Ascending aorta (tissue), 2 donors: Measurements from ENCODE around the gene FAM168A. TPM values are rescaled to one million over a fixed set of nuclear protein-coding genes. Genes with fewer than 3 reads are reported as not detected.
"Not testable (repeated sequence)": the region's sequence is repeated elsewhere in the genome, so short reads cannot be mapped to it uniquely, and the experiment has no call there.

Experiments used
- DNase-seq, 2 donors: peaks; one replicate each; pipeline ENCODE4 v3.0.0-alpha.2; 2019; ENCODE audit warnings: low spot score in 2 of 2
- H3K27ac ChIP-seq, 2 donors: fragments of 200-600 bp; sonication (generic); one replicate each; pipeline ENCODE4 v1.5.1; 2016 to 2017; ENCODE audit warnings: mild to moderate bottlenecking in 1 of 2
- H3K27me3 ChIP-seq: fragments of 200-600 bp; sonication (generic); one replicate; pipeline ENCODE4 v1.5.1; 2017
- H3K36me3 ChIP-seq, 2 donors: fragments of 200-600 bp; sonication (generic); one replicate each; pipeline ENCODE4 v1.5.1; 2016
- H3K4me1 ChIP-seq, 2 donors: fragments of 200-600 bp; sonication (generic); one replicate each; pipeline ENCODE4 v1.5.1; 2016 to 2017; ENCODE audit warnings: mild to moderate bottlenecking in 1 of 2
- H3K4me3 ChIP-seq, 2 donors: fragments of 200-600 bp; sonication (generic); one replicate each; pipeline ENCODE4 v1.5.1; 2016 to 2017; ENCODE audit warnings: mild to moderate bottlenecking in 1 of 2
- H3K9me3 ChIP-seq, 2 donors: fragments of 200-600 bp; sonication (generic); one replicate each; pipeline ENCODE4 v1.5.1; 2016
- CTCF ChIP-seq, 3 experiments: fragments of 200-600 bp in 2 of 3; fragments of 450-650 bp in 1 of 3; sonication (generic) in 2 of 3; IDR thresholded peaks; one replicate each; pipeline ENCODE4 v1.5.1; 2016 to 2019; ENCODE audit warnings: antibody characterized with exemption in 3 of 3, mild to moderate bottlenecking in 1 of 3, moderate library complexity in 1 of 3
- intact Hi-C: fragments of 100-400 bp; cut with DNase I; formaldehyde crosslinking; loops from one replicate; pipeline ENCODE4 v1.15.1; 2023
- total RNA-seq: library from RNA; depleted of rRNA; stranded (reverse); fragments of >200 nt; gene quantifications from one replicate; pipeline ENCODE4 v1.1.0, GENCODE V29; 2016

The FAM168A gene
- total RNA-seq, 1 donor from 2014 or later: 44.1 TPM

GRCh38 chr11:73576185-73576614 lies 21.7 kb downstream of the FAM168A start:
- Histone ChIP-seq H3K36me3 (no peaks in the 10 kb centered on the region), H3K4me1 (no peaks in the 10 kb centered on the region), H3K27me3 (no peaks in the 10 kb centered on the region), H3K4me3 (no peak overlapping the region), H3K27ac (no peak overlapping the region), H3K9me3 (no peaks in the 10 kb centered on the region)
- no peak for DNase-seq
- intact Hi-C loops: no loop called here
- no peak for TF ChIP-seq CTCF (IDR thresholded peaks at IDR 0.05)

- H3K36me3 ChIP-seq, intact Hi-C loops: not testable (repeated sequence)
These were observed 25.9 kb downstream of the FAM168A start for GRCh38 chr11:73571982-73572381.

GRCh38 chr11:73570415-73571114 lies 27.3 kb downstream of the FAM168A start:
- TF ChIP-seq CTCF (IDR thresholded peaks at IDR 0.05): no peak
- intact Hi-C loops: no loop called here

More at GRCh38 chr11:73571982-73572381, 25.9 kb downstream of the FAM168A start:
- not testable (repeated sequence) for H3K27ac ChIP-seq, H3K9me3 ChIP-seq, H3K4me3 ChIP-seq, H3K27me3 ChIP-seq, DNase-seq, H3K4me1 ChIP-seq

GRCh38 chr11:73566977-73567755 lies 30.7 kb downstream of the FAM168A start:
- no peak overlapping the region for H3K27ac ChIP-seq
- DNase-seq: no peak
- no peaks in the 10 kb centered on the region for H3K36me3 ChIP-seq
- H3K4me3 ChIP-seq: no peak overlapping the region
- intact Hi-C loops: no loop called here
- no peak for TF ChIP-seq CTCF (IDR thresholded peaks at IDR 0.05)
- H3K9me3 ChIP-seq: no peaks in the 10 kb centered on the region
- no peaks in the 10 kb centered on the region for H3K4me1 ChIP-seq
- no peaks in the 10 kb centered on the region for H3K27me3 ChIP-seq

More at GRCh38 chr11:73570415-73571114, 27.3 kb downstream of the FAM168A start:
- no peak for DNase-seq
- Histone ChIP-seq H3K9me3 (no peaks in the 10 kb centered on the region), H3K4me1 (no peaks in the 10 kb centered on the region), H3K36me3 (no peaks in the 10 kb centered on the region), H3K27ac (no peak overlapping the region), H3K4me3 (no peak overlapping the region), H3K27me3 (no peaks in the 10 kb centered on the region)

- H3K9me3 ChIP-seq: no peaks in the 10 kb centered on the region
- intact Hi-C loops: no loop called here
- no peak overlapping the region for H3K4me3 ChIP-seq
- no peaks in the 10 kb centered on the region for H3K4me1 ChIP-seq
- no peaks in the 10 kb centered on the region for H3K36me3 ChIP-seq
- no peak for TF ChIP-seq CTCF (IDR thresholded peaks at IDR 0.05)
- no peak for DNase-seq
- H3K27me3 ChIP-seq: no peaks in the 10 kb centered on the region
- H3K27ac ChIP-seq: no peak overlapping the region
These were observed 31.5 kb downstream of the FAM168A start for GRCh38 chr11:73566422-73566821.

GRCh38 chr11:73565804-73566203 lies 32.1 kb downstream of the FAM168A start:
- DNase-seq: no peak
- TF ChIP-seq CTCF (IDR thresholded peaks at IDR 0.05): no peak
- no peak overlapping the region for H3K4me3 ChIP-seq
- intact Hi-C loops: no loop called here
- no peaks in the 10 kb centered on the region for H3K9me3 ChIP-seq
- H3K27me3 ChIP-seq: no peaks in the 10 kb centered on the region
- no peaks in the 10 kb centered on the region for H3K4me1 ChIP-seq
- H3K27ac ChIP-seq: no peak overlapping the region
- H3K36me3 ChIP-seq: no peaks in the 10 kb centered on the region
